Measurements from ENCODE around the gene OR51B2.

- no peak for TF ChIP-seq POLR2A (IDR thresholded peaks at IDR 0.05; ENCODE audit: low read depth, low read length)
- TF ChIP-seq POLR2AphosphoS5 (IDR thresholded peaks at IDR 0.05; ENCODE audit: low read depth, low read length) = no peak
These were observed 39.6 kb upstream of the OR51B2 start for GRCh38 chr11:5363679-5364078.
